Neural progenitor cell (in vitro differentiated cells): Measurements from ENCODE around the gene CFAP61. TPM values are rescaled to one million over a fixed set of nuclear protein-coding genes. Genes with fewer than 3 reads are reported as not detected.

Source experiments
- DNase-seq: peaks from one replicate; pipeline ENCODE4 v3.0.0-alpha.2; 2016; ENCODE audit warnings: low spot score
- H2AFZ ChIP-seq: fragments of 200-600 bp; sonication (generic); replicated peaks from 2 replicates; pipeline ENCODE4 v1.6.1; 2016; ENCODE audit warnings: antibody characterized with exemption
- H3F3A ChIP-seq: fragments of 200-600 bp; sonication (generic); 2 replicates; pipeline ENCODE4 v1.6.1; 2016; ENCODE audit warnings: antibody characterized with exemption, low read depth
- H3K27ac ChIP-seq: fragments of 200-600 bp; sonication (generic); 2 replicates; pipeline ENCODE4 v1.5.1; 2016; ENCODE audit warnings: mild to moderate bottlenecking
- H3K27me3 ChIP-seq: fragments of 200-600 bp; sonication (generic); 2 replicates; pipeline ENCODE4 v1.6.1; 2016; ENCODE audit warnings: mild to moderate bottlenecking, moderate library complexity
- H3K36me3 ChIP-seq: fragments of 200-600 bp; sonication (generic); 2 replicates; pipeline ENCODE4 v1.5.1; 2016
- H3K4me1 ChIP-seq: fragments of 200-600 bp; sonication (generic); 2 replicates; pipeline ENCODE4 v1.6.1; 2016; ENCODE audit warnings: mixed run types
- H3K4me2 ChIP-seq: fragments of 200-600 bp; sonication (generic); 2 replicates; pipeline ENCODE4 v1.6.1; 2016
- H3K4me3 ChIP-seq: fragments of 200-600 bp; sonication (generic); 2 replicates; pipeline ENCODE4 v1.5.1; 2016
- H3K79me2 ChIP-seq: fragments of 200-600 bp; sonication (generic); 2 replicates; pipeline ENCODE4 v1.6.1; 2016; ENCODE audit warnings: low read depth
- H3K9ac ChIP-seq: fragments of 200-600 bp; sonication (generic); 2 replicates; pipeline ENCODE4 v1.6.1; 2016
- H3K9me3 ChIP-seq: fragments of 200-600 bp; sonication (generic); 2 replicates; pipeline ENCODE4 v1.5.1; 2016; ENCODE audit warnings: low read depth
- H4K20me1 ChIP-seq: fragments of 200-600 bp; sonication (generic); 2 replicates; pipeline ENCODE4 v1.6.1; 2016; ENCODE audit warnings: low read depth
- H3K27ac Mint-ChIP-seq: 3 replicates; pipeline ENCODE4 v1.8.0; 2021; ENCODE audit warnings: mixed read lengths
- H3K27me3 Mint-ChIP-seq: 2 replicates; pipeline ENCODE4 v1.8.0; 2022; ENCODE audit warnings: low read depth, mild to moderate bottlenecking, inconsistent platforms, moderate library complexity, mixed read lengths; ENCODE audit not compliant: insufficient read depth
- H3K36me3 Mint-ChIP-seq: 3 replicates; pipeline ENCODE4 v1.8.0; 2021; ENCODE audit warnings: mixed read lengths
- H3K4me1 Mint-ChIP-seq: 3 replicates; pipeline ENCODE4 v1.8.0; 2021; ENCODE audit warnings: mixed read lengths
- H3K4me3 Mint-ChIP-seq: 3 replicates; pipeline ENCODE4 v1.8.0; 2021; ENCODE audit warnings: mild to moderate bottlenecking, moderate library complexity, mixed read lengths
- H3K9me3 Mint-ChIP-seq: 3 replicates; pipeline ENCODE4 v1.8.0; 2020; ENCODE audit warnings: mixed read lengths
- EZH2 ChIP-seq: fragments of 200-600 bp; sonication (generic); IDR thresholded peaks from 2 replicates; pipeline ENCODE4 v1.6.1; 2017; ENCODE audit warnings: antibody characterized with exemption, mild to moderate bottlenecking, moderate library complexity
- EZH2phosphoT487 ChIP-seq: fragments of 200-600 bp; sonication (generic); IDR thresholded peaks from 2 replicates; pipeline ENCODE4 v1.6.1; 2017; ENCODE audit warnings: antibody characterized with exemption
- total RNA-seq: library from RNA; depleted of rRNA; stranded (reverse); fragments of >200 nt; gene quantifications from 2 replicates; pipeline ENCODE4 v1.2.3, GENCODE V29; 2015; ENCODE audit warnings: low replicate concordance
- TF ChIP-seq, protein P1 (sequence below): fragments of 200-600 bp; sonication (generic); IDR thresholded peaks from 2 replicates; pipeline ENCODE4 v1.5.1; 2017; ENCODE audit warnings: antibody characterized with exemption, mild to moderate bottlenecking

The CFAP61 gene
- total RNA-seq, 1 donor from 2014 or later: not detected

DNA sequence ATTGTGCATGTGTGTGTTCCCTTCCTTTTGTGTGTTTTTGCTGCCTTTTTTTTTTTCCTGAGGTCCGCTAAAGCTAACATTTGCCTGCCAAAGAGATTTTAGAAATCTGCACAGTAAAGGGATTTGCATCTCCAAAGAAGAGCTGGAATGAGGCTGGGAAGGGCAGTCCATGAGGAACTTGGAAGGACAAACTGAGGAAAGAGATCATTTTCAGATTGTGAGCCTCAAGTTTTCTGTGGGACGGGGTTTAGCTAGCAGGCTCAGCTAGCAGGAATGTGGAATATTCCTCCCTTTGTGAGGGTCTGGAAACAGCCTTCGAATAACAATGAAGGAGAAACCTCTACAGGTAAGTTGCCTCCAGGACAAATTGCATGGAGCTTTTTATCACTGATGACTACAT is 319.3 kb downstream of the CFAP61 start:
- Histone ChIP-seq H3K4me1 (peaks cover 12% of the 10 kb centered on the region), H3K4me2 (no peak overlapping the region), H3K9me3 (no peaks in the 10 kb centered on the region), H3K27me3 (peaks cover 99% of the 10 kb centered on the region), H3K27ac (no peak overlapping the region), H2AFZ (no peak overlapping the region), H3K4me3 (no peak overlapping the region), H3K36me3 (no peaks in the 10 kb centered on the region), H3K9ac (no peak overlapping the region), H4K20me1 (peaks cover 37% of the 10 kb centered on the region), H3K79me2 (no peaks in the 10 kb centered on the region), H3F3A (peaks cover 39% of the 10 kb centered on the region)
- DNase-seq: peak; percentile 43
- Mint-ChIP-seq H3K4me1 (peaks cover 18% of the 10 kb centered on the region), H3K27me3 (peaks cover 61% of the 10 kb centered on the region), H3K36me3 (peaks cover 2% of the 10 kb centered on the region), H3K4me3 (peak overlapping the region; percentile 69), H3K27ac (no peak overlapping the region), H3K9me3 (peaks cover 8% of the 10 kb centered on the region)
- TF ChIP-seq, protein P1, sequence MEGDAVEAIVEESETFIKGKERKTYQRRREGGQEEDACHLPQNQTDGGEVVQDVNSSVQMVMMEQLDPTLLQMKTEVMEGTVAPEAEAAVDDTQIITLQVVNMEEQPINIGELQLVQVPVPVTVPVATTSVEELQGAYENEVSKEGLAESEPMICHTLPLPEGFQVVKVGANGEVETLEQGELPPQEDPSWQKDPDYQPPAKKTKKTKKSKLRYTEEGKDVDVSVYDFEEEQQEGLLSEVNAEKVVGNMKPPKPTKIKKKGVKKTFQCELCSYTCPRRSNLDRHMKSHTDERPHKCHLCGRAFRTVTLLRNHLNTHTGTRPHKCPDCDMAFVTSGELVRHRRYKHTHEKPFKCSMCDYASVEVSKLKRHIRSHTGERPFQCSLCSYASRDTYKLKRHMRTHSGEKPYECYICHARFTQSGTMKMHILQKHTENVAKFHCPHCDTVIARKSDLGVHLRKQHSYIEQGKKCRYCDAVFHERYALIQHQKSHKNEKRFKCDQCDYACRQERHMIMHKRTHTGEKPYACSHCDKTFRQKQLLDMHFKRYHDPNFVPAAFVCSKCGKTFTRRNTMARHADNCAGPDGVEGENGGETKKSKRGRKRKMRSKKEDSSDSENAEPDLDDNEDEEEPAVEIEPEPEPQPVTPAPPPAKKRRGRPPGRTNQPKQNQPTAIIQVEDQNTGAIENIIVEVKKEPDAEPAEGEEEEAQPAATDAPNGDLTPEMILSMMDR: no peak
- TF ChIP-seq EZH2: peak; percentile 35
- no peak for TF ChIP-seq EZH2phosphoT487

DNA sequence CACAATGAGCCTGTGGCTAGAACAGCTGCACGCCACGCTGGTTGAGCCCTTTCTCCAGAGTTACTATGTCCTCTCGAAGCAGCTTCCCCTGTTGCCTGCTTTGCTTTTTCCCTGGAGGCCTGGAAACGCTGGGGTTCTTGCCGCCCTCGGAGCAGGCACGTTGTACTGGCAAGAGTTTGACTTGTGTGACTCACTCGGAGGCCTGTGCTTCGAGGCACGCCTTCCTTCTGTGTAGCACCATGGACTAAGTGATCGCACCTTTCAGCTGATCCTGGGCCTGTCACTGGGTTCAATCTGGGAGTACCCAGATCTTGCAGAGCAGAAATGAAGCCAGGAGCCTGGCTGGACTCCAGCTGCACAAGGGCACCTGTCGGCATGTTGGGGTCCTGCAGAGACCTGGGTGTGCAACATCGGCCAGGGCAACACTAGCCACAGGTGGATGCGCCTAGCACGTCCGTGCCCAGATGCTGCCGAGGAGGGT is 320.8 kb downstream of the CFAP61 start:
- Histone ChIP-seq H3K27ac (no peak overlapping the region), H3K9ac (no peak overlapping the region), H3K36me3 (no peaks in the 10 kb centered on the region), H3K27me3 (peaks cover 84% of the 10 kb centered on the region), H3K4me3 (no peak overlapping the region), H3K9me3 (no peaks in the 10 kb centered on the region), H2AFZ (no peak overlapping the region), H3F3A (peaks cover 33% of the 10 kb centered on the region), H3K4me2 (peak overlapping the region; percentile 1), H3K4me1 (peaks cover 7% of the 10 kb centered on the region), H4K20me1 (peaks cover 30% of the 10 kb centered on the region), H3K79me2 (no peaks in the 10 kb centered on the region)
- DNase-seq: no peak
- Mint-ChIP-seq H3K36me3 (peaks cover 2% of the 10 kb centered on the region), H3K4me3 (no peak overlapping the region), H3K9me3 (peaks cover 8% of the 10 kb centered on the region), H3K27me3 (peaks cover 54% of the 10 kb centered on the region), H3K4me1 (peaks cover 18% of the 10 kb centered on the region), H3K27ac (no peak overlapping the region)
- TF ChIP-seq, protein P1: no peak
- TF ChIP-seq EZH2phosphoT487 (no peak), EZH2 (no peak)

DNA sequence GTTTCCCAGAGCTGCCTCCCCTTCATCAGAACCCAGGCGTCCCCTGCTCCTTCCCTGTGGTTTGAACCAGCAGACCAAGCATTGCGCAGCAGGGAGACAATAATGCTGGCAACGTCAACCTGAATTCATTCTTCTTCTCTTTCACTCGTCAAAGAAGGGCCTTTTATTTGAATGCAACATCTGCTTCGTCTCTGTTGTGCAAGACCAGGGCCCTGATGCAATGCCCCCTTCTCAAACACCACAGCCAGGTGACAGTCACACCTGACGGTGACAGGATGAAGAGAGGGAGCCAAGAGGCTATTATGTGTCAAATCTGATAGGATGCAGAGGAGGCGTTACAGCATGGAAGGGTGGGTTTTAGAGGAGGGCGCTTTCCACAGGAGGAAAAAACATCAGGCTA is 323.5 kb downstream of the CFAP61 start:
- Histone ChIP-seq H3K36me3 (no peaks in the 10 kb centered on the region), H3K4me1 (peaks cover 7% of the 10 kb centered on the region), H3F3A (peaks cover 12% of the 10 kb centered on the region), H3K4me3 (no peak overlapping the region), H3K79me2 (no peaks in the 10 kb centered on the region), H3K9ac (no peak overlapping the region), H3K27ac (no peak overlapping the region), H3K27me3 (peaks cover 57% of the 10 kb centered on the region), H4K20me1 (peaks cover 13% of the 10 kb centered on the region), H2AFZ (no peak overlapping the region), H3K4me2 (no peak overlapping the region), H3K9me3 (no peaks in the 10 kb centered on the region)
- Mint-ChIP-seq H3K4me3 (no peak overlapping the region), H3K36me3 (peaks cover 2% of the 10 kb centered on the region), H3K27ac (no peak overlapping the region), H3K4me1 (peaks cover 13% of the 10 kb centered on the region), H3K9me3 (peaks cover 23% of the 10 kb centered on the region), H3K27me3 (peaks cover 45% of the 10 kb centered on the region)
- TF ChIP-seq, protein P1: no peak
- TF ChIP-seq EZH2phosphoT487 (no peak), EZH2 (no peak)
- DNase-seq: no peak
